ENCODE results near the gene RGMB. TPM values are rescaled to one million over a fixed set of nuclear protein-coding genes. Genes with fewer than 3 reads are reported as not detected.
"Not testable (repeated sequence)": the region's sequence is repeated elsewhere in the genome, so short reads cannot be mapped to it uniquely, and the experiment has no call there.

The RGMB gene
- polyA plus RNA-seq, 4 donors = 3.2 to 60.0 (median 29.7) TPM

DNA sequence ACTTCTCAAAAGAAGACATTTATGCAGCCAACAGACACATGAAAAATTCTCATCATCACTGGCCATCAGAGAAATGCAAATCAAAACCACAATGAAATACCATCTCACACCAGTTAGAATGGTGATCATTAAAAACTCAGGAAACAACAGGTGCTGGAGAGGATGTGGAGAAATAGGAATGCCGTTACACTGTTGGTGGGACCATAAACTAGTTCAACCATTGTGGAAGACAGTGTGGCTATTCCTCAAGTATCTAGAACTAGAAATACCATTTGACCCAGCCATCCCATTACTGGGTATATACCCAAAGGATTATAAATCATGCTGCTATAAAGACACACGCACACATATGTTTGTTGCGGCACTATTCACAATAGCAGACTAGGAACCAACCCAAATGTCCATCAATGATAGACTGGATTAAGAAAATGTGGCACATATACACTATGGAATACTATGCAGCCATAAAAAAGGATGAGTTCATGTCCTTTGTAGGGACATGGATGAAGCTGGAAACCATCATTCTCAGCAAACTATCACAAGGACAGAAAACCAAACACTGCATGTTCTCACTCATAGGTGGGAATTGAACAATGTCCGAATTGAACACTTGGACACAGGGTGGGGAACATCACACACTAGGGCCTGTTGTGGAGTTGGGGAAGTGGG is 34.8 kb upstream of the RGMB start:
- not testable (repeated sequence) for FAIRE-seq; DNase-seq; H3K4me3 ChIP-seq (ENCODE audit: low read depth in 1 of 3, low read length in 3 of 3); H3K27me3 ChIP-seq (ENCODE audit: control insufficient read depth in 3 of 3, insufficient read depth in 3 of 3, low read length in 3 of 3); H3K36me3 ChIP-seq (ENCODE audit: control insufficient read depth in 3 of 3, insufficient read depth in 2 of 3, low read depth in 1 of 3, low read length in 3 of 3); H3K4me1 ChIP-seq (ENCODE audit: control insufficient read depth in 3 of 3, insufficient read depth in 2 of 3, low read depth in 1 of 3, low read length in 2 of 3); H3K9me3 ChIP-seq (ENCODE audit: control insufficient read depth in 2 of 2, insufficient read depth in 1 of 2, low read depth in 1 of 2, low read length in 1 of 2); H3K27ac ChIP-seq (ENCODE audit: low read depth in 1 of 3, low read length in 2 of 3)
- WGBS, 3 donors = 92 to 98% (median 95%) methylated on average over 4 of the region's 4 CpGs

DNA sequence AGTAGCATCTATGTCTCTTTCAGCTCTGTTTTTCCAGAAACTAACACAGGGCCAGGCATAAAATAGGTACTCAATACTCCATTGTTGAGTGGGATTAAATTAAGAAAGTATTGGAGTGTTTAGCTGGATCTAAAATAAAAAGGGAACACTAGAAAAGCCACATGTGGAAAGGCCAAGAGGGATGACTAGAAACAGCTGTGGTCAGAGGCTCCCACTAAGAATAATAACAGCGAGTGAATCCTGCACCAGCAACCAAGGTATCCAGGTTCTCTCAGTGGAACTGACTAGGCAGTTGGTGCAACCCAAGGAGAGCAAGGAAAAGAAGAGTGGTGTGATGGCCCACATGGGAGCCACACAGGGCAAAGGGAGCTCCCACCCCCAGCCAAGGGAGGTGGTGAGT is 31.5 kb upstream of the RGMB start:
- FAIRE-seq (no peak), DNase-seq (no peak)
- peaks cover 0 to 8% of the 10 kb centered on the region in 2 donors for H3K9me3 ChIP-seq (ENCODE audit: control insufficient read depth in 2 of 2, insufficient read depth in 1 of 2, low read depth in 1 of 2, low read length in 1 of 2)
- no peak overlapping the region for H3K4me3 ChIP-seq (ENCODE audit: low read depth in 1 of 3, low read length in 3 of 3)
- H3K27ac ChIP-seq (ENCODE audit: low read depth in 1 of 3, low read length in 2 of 3) = no peak overlapping the region
- no peaks in the 10 kb centered on the region for H3K27me3 ChIP-seq (ENCODE audit: control insufficient read depth in 3 of 3, insufficient read depth in 3 of 3, low read length in 3 of 3)
- WGBS, 3 donors = 87 to 100% (median 88%) methylated on average over 1 of the region's 1 CpG
- H3K4me1 ChIP-seq (ENCODE audit: control insufficient read depth in 3 of 3, insufficient read depth in 2 of 3, low read depth in 1 of 3, low read length in 2 of 3) = no peaks in the 10 kb centered on the region
- no peaks in the 10 kb centered on the region for H3K36me3 ChIP-seq (ENCODE audit: control insufficient read depth in 3 of 3, insufficient read depth in 2 of 3, low read depth in 1 of 3, low read length in 3 of 3)

- DNase-seq (no peak), FAIRE-seq (no peak)
- 87 to 95% (median 93%) methylated on average over 5 of the region's 5 CpGs for WGBS, 3 donors
- no peak overlapping the region for H3K4me3 ChIP-seq (ENCODE audit: low read depth in 1 of 3, low read length in 3 of 3)
- H3K4me1 ChIP-seq (ENCODE audit: control insufficient read depth in 3 of 3, insufficient read depth in 2 of 3, low read depth in 1 of 3, low read length in 2 of 3) = no peaks in the 10 kb centered on the region
- no peak overlapping the region for H3K27ac ChIP-seq (ENCODE audit: low read depth in 1 of 3, low read length in 2 of 3)
- H3K9me3 ChIP-seq (ENCODE audit: control insufficient read depth in 2 of 2, insufficient read depth in 1 of 2, low read depth in 1 of 2, low read length in 1 of 2) = peaks cover 0 to 6% of the 10 kb centered on the region in 2 donors
- H3K36me3 ChIP-seq (ENCODE audit: control insufficient read depth in 3 of 3, insufficient read depth in 2 of 3, low read depth in 1 of 3, low read length in 3 of 3) = no peaks in the 10 kb centered on the region
- H3K27me3 ChIP-seq (ENCODE audit: control insufficient read depth in 3 of 3, insufficient read depth in 3 of 3, low read length in 3 of 3) = no peaks in the 10 kb centered on the region
Measured at GRCh38 chr5:98742396-98743073, 30.9 kb upstream of the RGMB start.

GRCh38 chr5:98748259-98748658 is 25.2 kb upstream of the RGMB start:
- not testable (repeated sequence) for H3K27ac ChIP-seq (ENCODE audit: low read depth in 1 of 3, low read length in 2 of 3); DNase-seq; H3K4me1 ChIP-seq (ENCODE audit: control insufficient read depth in 3 of 3, insufficient read depth in 2 of 3, low read depth in 1 of 3, low read length in 2 of 3); H3K4me3 ChIP-seq (ENCODE audit: low read depth in 1 of 3, low read length in 3 of 3); H3K9me3 ChIP-seq (ENCODE audit: control insufficient read depth in 2 of 2, insufficient read depth in 1 of 2, low read depth in 1 of 2, low read length in 1 of 2); H3K36me3 ChIP-seq (ENCODE audit: control insufficient read depth in 3 of 3, insufficient read depth in 2 of 3, low read depth in 1 of 3, low read length in 3 of 3); H3K27me3 ChIP-seq (ENCODE audit: control insufficient read depth in 3 of 3, insufficient read depth in 3 of 3, low read length in 3 of 3); FAIRE-seq
- 90 to 95% (median 90%) methylated on average over 1 of the region's 1 CpG for WGBS, 3 donors

DNA sequence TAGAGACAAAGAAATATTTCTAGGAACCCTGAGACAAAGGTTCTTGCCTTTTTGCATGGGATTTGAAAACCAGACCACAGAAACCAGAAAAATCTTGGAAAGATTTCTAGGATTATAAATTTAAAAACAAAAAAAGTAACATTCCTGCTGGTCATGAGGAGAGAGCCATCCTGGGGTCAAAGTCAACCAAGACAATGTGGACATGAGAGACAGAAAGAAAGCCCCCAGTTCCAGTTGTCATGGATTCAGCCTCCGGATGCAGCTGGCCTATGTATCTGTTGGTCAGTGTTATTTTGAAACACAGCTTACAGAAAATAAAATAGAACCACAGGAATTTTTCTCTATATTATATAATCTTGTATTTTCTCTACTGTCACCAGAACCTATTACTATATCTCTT is 24.4 kb upstream of the RGMB start:
- Histone ChIP-seq H3K27ac (ENCODE audit: low read depth in 1 of 3, low read length in 2 of 3) (no peak overlapping the region), H3K27me3 (ENCODE audit: control insufficient read depth in 3 of 3, insufficient read depth in 3 of 3, low read length in 3 of 3) (peaks cover 0 to 2% (median 0%) of the 10 kb centered on the region in 3 donors), H3K36me3 (ENCODE audit: control insufficient read depth in 3 of 3, insufficient read depth in 2 of 3, low read depth in 1 of 3, low read length in 3 of 3) (no peaks in the 10 kb centered on the region), H3K4me1 (ENCODE audit: control insufficient read depth in 3 of 3, insufficient read depth in 2 of 3, low read depth in 1 of 3, low read length in 2 of 3) (no peaks in the 10 kb centered on the region), H3K4me3 (ENCODE audit: low read depth in 1 of 3, low read length in 3 of 3) (no peak overlapping the region), H3K9me3 (ENCODE audit: control insufficient read depth in 2 of 2, insufficient read depth in 1 of 2, low read depth in 1 of 2, low read length in 1 of 2) (peaks cover 0 to 4% of the 10 kb centered on the region in 2 donors)
- DNase-seq (no peak), FAIRE-seq (no peak)
- WGBS, 3 donors = 86 to 90% (median 90%) methylated on average over 1 of the region's 1 CpG

DNA sequence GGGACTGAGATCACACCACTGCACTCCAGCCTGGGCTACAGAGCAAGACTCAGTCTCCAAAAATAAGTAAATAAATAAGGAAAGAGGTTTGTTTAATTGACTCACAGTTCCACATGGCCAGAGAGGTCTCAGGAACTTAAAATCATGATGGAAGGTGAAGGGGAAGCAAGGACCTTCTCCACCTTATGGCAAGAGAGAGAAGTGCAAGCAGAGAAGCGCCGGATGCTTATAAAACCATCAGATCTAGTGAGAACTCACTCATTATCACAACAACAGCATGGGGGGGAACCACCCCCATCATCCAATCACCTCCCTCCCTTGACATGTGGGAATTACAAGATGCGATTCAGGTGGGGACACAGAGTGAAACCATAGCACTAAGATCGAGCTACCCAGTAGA is 22.8 kb upstream of the RGMB start:
- H3K36me3 ChIP-seq (ENCODE audit: control insufficient read depth in 3 of 3, insufficient read depth in 2 of 3, low read depth in 1 of 3, low read length in 3 of 3) = no peaks in the 10 kb centered on the region
- no peak overlapping the region for H3K27ac ChIP-seq (ENCODE audit: low read depth in 1 of 3, low read length in 2 of 3)
- FAIRE-seq = no peak
- peaks cover 0 to 4% of the 10 kb centered on the region in 2 donors for H3K9me3 ChIP-seq (ENCODE audit: control insufficient read depth in 2 of 2, insufficient read depth in 1 of 2, low read depth in 1 of 2, low read length in 1 of 2)
- WGBS, 3 donors = 94 to 96% (median 94%) methylated on average over 4 of the region's 4 CpGs
- H3K4me3 ChIP-seq (ENCODE audit: low read depth in 1 of 3, low read length in 3 of 3) = no peak overlapping the region
- peaks cover 0 to 2% (median 0%) of the 10 kb centered on the region in 3 donors for H3K27me3 ChIP-seq (ENCODE audit: control insufficient read depth in 3 of 3, insufficient read depth in 3 of 3, low read length in 3 of 3)
- no peaks in the 10 kb centered on the region for H3K4me1 ChIP-seq (ENCODE audit: control insufficient read depth in 3 of 3, insufficient read depth in 2 of 3, low read depth in 1 of 3, low read length in 2 of 3)
- DNase-seq = peak in 1 of 2 donors; percentile 8

DNA sequence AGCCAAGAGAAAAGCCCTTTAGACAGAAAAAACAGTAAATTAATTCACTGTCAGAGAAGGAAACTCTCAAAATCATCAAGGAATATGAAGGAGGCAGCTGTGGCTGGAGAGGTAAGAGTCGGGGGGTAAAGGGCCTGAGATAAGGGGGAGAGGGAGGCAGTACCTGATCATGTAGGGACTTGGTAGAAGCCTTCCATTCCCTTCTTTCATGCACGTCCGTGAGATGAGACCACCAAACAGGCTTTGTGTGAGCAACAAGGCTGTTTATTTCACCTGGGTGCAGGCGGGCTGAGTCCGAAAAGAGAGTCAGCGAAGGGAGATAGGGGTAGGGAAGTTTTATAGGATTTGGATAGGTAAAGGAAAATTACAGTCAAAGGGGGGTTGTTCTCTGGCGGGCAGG is 21.1 kb upstream of the RGMB start:
- not testable (repeated sequence) for H3K27ac ChIP-seq (ENCODE audit: low read depth in 1 of 3, low read length in 2 of 3); H3K36me3 ChIP-seq (ENCODE audit: control insufficient read depth in 3 of 3, insufficient read depth in 2 of 3, low read depth in 1 of 3, low read length in 3 of 3); FAIRE-seq; DNase-seq; H3K9me3 ChIP-seq (ENCODE audit: control insufficient read depth in 2 of 2, insufficient read depth in 1 of 2, low read depth in 1 of 2, low read length in 1 of 2); H3K27me3 ChIP-seq (ENCODE audit: control insufficient read depth in 3 of 3, insufficient read depth in 3 of 3, low read length in 3 of 3); H3K4me1 ChIP-seq (ENCODE audit: control insufficient read depth in 3 of 3, insufficient read depth in 2 of 3, low read depth in 1 of 3, low read length in 2 of 3); H3K4me3 ChIP-seq (ENCODE audit: low read depth in 1 of 3, low read length in 3 of 3)
- WGBS, 3 donors = 87 to 94% (median 91%) methylated on average over 7 of the region's 7 CpGs

DNA sequence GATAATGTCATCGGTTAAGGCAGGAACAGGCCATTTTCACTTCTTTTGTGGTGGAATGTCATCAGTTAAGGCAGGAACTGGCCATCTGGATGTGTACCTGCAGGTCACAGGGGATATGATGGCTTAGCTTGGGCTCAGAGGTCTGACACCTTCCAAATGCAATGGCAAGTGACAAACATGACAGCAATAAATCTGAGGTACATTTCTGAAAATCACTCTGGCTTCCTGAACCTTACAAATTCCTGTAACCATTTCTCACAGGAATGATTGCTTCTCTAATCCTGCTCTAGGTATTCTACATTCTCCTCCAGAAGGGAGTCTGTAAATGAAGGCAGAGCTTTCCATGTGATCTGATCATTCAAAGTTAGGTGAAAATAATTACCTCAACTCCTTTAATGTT is 20.7 kb upstream of the RGMB start:
- not testable (repeated sequence) for FAIRE-seq; H3K9me3 ChIP-seq (ENCODE audit: control insufficient read depth in 2 of 2, insufficient read depth in 1 of 2, low read depth in 1 of 2, low read length in 1 of 2); H3K27me3 ChIP-seq (ENCODE audit: control insufficient read depth in 3 of 3, insufficient read depth in 3 of 3, low read length in 3 of 3); H3K36me3 ChIP-seq (ENCODE audit: control insufficient read depth in 3 of 3, insufficient read depth in 2 of 3, low read depth in 1 of 3, low read length in 3 of 3); H3K27ac ChIP-seq (ENCODE audit: low read depth in 1 of 3, low read length in 2 of 3); H3K4me1 ChIP-seq (ENCODE audit: control insufficient read depth in 3 of 3, insufficient read depth in 2 of 3, low read depth in 1 of 3, low read length in 2 of 3); H3K4me3 ChIP-seq (ENCODE audit: low read depth in 1 of 3, low read length in 3 of 3); DNase-seq
- WGBS, 3 donors = 83 to 88% methylated on average over 1 of the region's 1 CpG; no CpG with 5 or more reads in 1 of the 3 donors

Measured in small intestine (tissue), 7 donors.